Renal pelvis (tissue), 4 donors: ENCODE data around the gene GPBP1L1. TPM values are rescaled to one million over a fixed set of nuclear protein-coding genes. Genes with fewer than 3 reads are reported as not detected.

Experiments used
- DNase-seq: peaks from one replicate; pipeline ENCODE4 v3.0.0-alpha.2; 2013
- polyA plus RNA-seq, 3 donors: library from polyadenylated mRNA; unstranded; fragments of 120-200 nt; gene quantifications; one replicate each; pipeline ENCODE4 v1.2.1, GENCODE V29; 2013; ENCODE audit not compliant: insufficient read length in 3 of 3

GPBP1L1 gene
- polyA plus RNA-seq, 3 donors, result 96.7 to 139 (median 115) TPM

GRCh38 chr1:45647248-45648021 lies 38.9 kb downstream of the GPBP1L1 start:
- DNase-seq, result no peak

- DNase-seq, result no peak
Observed at GRCh38 chr1:45644661-45645060, 41.7 kb downstream of the GPBP1L1 start.

- no peak for DNase-seq
Observed at GRCh38 chr1:45643978-45644377, 42.4 kb downstream of the GPBP1L1 start.

GRCh38 chr1:45643321-45643720 lies 43.0 kb downstream of the GPBP1L1 start:
- no peak for DNase-seq

DNA sequence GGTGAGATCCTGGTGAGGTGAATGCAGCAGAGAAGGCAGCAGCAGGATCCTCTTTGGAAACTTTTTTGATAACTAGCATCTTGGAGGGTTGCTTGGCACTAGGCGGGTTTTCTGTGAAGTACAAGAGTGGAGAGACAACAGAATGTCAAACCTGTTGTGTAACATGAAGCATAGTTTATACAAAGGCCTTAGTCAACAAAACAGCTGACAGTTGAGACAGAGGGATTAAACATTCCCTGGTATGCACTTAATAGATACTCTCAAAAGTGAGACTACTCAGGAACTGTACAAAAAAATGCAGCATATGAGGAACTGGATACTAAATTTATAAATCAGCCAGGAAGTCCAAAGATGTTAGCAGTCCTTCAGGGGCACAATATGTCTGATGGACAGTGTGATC lies 46.0 kb downstream of the GPBP1L1 start:
- DNase-seq, result no peak

DNA sequence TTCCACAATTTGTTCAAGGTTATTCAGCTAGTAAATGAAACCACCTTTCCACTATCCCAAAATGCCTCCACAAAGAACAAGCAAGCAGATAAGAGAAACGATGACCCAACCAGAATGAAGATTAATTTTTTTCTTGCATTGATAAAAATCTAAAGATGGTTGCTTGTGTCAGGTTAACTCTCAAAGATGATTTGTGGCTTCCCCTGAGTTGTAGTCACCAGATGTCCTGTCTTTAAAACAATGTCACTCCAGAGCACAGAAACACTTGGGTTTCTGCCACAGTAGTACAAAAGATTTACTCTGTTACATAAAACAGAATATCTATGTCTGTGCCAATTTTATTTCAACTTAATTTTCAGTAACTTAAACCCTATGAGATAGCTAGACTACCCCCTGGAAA lies 51.1 kb downstream of the GPBP1L1 start:
- no peak for DNase-seq

- DNase-seq, result no peak
Observed at GRCh38 chr1:45630429-45630828, 55.9 kb downstream of the GPBP1L1 start.

- no peak for DNase-seq
Observed at GRCh38 chr1:45629035-45629434, 57.3 kb downstream of the GPBP1L1 start.

DNA sequence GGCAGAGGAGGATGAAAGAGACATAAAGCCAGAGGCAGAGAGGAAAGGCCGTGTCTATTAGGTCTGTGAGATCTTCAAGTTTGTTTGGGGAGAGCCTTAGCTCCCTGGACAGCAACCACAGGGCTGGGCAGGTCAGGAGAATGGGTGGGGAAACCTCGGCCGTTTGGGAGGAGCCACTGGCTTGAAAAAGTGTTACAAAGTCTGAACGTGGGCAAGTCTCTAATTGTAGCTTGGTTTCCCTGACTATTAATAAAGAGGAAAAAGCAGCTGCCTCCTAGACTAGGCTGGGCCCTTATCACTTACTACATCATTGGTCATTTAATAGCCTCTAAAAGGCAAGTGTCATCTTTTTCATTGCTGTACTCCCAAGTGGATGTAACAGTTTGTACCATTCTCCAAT lies 62.4 kb downstream of the GPBP1L1 start, which contains the start of gene CCDC17:
Gene CCDC17 (minus strand): TSS at position 83 of the 400 bp plus-strand sequence. CDS start 145 bp downstream, outside the sequence.
- no peak for DNase-seq

DNA sequence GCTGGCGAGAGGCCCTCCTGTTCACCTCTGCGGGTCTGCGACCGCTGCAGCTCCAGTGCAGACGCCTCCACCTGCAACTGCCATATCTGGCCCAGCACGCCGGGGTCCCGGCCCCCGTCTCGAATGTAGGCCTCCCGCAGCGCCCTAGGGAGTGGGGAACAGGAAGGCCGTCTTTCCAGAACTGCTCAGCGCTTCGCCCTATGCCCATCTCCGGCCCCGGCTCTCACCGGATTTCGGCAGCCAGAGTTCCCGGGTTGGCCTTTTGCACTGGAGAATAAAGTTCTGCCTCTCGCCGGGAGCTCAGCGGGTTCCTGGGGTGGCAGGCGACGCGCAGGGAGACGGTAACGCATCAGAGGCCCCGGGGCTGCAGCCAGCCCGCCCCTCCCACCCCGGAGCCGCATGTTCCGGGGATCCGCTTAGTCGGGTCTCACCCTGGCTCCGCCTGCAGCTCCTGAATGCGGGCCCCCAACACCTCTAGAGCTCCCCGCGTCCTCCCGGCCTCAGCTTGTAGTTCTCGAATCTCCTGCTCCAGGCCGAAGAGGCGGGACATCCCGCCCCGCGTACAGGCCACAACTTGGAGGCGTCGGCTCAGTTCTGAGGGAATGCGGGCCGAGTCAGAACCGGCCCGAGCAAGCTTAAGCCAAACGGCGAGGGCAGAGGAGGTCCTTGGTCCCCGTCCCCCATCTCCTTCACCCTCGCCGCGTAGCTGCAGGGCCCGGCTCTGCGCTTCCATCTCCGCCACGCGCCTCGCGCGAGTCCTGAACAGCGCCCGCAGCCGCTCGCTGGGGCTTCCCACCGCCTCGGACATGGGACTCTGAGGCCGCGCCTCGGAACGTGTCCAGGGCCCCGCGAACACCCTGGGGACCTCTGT lies 63.6 kb downstream of the GPBP1L1 start:
- DNase-seq, result peak; percentile 11

- no peak for DNase-seq
Observed at GRCh38 chr1:45621895-45622523, 64.3 kb downstream of the GPBP1L1 start.

- DNase-seq, result no peak
Observed at GRCh38 chr1:45621501-45621836, 64.9 kb downstream of the GPBP1L1 start.

DNA sequence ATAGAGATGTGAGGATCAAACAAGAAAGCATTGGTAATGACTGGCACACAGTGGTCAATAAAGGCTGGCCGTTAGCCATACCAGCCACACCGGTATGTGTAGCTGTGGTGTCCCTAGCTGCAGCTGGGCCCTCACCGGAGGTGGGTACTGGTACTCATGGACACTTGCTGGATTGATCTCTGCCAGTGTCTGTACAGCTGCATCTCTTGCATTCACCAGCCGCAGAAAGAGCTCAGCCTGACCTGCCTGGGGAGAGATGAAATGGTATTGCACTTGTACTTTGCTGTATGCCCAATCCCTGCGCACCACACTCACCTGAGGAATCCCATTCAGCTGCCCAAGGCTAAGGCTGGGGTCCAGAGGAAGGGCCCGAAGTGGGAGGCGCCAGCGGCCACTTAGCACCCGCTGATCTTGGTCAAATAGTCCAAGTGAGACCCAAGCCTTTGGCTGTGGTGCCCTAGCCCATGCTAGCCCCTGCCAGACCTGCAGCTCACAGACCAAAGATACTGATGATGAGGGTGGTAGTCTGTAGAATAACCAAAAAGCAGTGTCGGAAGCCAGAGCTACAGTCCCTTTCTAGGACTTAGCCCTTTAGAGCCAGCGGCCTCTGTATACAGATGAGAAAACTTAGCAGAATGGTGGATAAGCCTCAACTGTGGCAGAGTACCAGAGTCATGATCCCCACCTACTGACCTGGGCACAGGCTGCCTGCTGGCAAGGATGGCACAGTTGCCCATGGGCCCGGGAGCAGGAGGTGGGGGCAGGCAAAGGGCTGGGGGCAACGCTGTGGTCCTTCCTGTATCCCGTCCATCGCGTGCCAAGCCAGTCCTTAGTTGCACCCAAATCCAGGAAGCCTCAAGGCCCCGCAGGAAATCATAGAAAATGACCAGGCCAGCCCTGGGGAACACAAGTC lies 65.5 kb downstream of the GPBP1L1 start:
- DNase-seq, result no peak

- DNase-seq, result no peak
Observed at GRCh38 chr1:45619149-45619921, 67.0 kb downstream of the GPBP1L1 start.

DNA sequence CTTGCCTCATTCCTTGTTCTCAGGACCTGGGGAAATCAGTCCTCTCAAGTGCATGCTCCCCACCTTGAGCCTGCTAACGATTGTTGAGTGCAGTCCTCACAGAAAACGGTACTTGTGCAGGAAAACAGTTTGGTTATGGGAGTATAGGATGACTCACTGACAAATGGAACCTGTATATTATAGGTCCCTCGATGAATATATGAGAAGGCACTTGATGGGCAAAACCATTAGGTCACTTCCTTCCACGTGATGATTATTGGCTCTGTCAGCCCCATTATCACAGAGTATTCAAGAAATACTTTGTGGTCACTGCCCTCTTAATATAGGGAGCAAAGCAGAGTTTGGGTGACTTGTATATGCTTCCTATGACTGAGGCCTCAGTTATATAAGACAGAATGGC lies 68.7 kb downstream of the GPBP1L1 start:
- DNase-seq, result no peak

DNA sequence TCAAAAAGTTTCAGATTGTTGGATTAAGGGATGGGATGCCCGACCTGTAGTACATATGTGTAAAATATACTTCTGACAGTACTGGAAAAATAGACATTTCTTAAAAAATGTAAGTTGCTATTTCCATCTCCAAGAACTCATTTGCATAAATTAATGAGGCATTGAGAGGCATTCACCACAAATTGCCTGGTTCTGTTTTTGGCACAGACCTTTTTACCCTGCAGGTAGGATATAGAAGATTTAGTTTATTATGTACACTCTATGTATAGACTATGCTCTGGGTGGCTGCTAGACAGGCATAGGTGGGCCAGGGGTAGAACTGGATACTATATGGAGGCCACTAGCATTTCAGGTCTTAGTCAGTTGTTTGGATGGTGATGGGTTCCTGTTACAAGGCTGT lies 70.4 kb downstream of the GPBP1L1 start:
- no peak for DNase-seq

DNA sequence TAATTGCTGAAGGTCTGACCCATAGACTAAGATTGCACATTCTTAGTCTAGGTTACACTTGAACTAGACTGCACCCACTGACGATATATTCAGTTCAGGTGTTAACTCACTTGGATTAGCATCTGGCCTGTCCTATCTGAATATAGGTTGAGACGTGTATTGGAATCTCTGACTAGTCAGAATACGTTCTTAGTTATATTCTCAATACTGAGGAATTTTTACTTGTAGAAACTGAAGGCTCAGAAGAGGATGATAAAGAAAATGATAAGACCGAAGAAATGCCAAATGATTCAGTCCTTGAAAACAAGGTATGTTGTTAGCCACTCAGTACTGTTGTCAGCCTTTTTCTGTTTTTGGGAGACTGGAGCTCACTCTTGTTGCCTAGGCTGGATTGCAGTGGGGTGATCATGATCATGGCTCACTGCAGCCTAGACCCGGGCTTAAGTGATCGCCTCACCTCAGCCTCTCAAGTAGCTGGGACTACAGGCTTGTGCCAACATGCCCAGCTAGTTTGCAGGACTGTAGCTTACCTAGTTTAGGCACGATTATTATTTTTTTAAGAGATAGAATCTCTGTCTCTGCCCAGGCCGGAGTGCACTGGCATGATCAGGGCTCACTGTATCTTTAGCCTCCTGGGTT lies 73.3 kb downstream of the GPBP1L1 start:
- DNase-seq, result no peak

- DNase-seq, result no peak
Observed at GRCh38 chr1:45610589-45611226, 75.6 kb downstream of the GPBP1L1 start.
